Hepatocyte (in vitro differentiated cells): Measurements from ENCODE around the gene ADAMTS2. TPM values are rescaled to one million over a fixed set of nuclear protein-coding genes. Genes with fewer than 3 reads are reported as not detected.

ENCODE experiments used
- DNase-seq: peaks from one replicate; pipeline ENCODE4 v3.0.0-alpha.2; 2016; ENCODE audit warnings: low spot score
- H2AFZ ChIP-seq: fragments of 200-600 bp; sonication (generic); 2 replicates; pipeline ENCODE4 v1.6.0; 2016; ENCODE audit warnings: antibody characterized with exemption, mild to moderate bottlenecking
- H3K27ac ChIP-seq: fragments of 200-600 bp; sonication (generic); 2 replicates; pipeline ENCODE4 v1.5.1; 2016; ENCODE audit warnings: mild to moderate bottlenecking
- H3K27me3 ChIP-seq: fragments of 200-600 bp; sonication (generic); 2 replicates; pipeline ENCODE4 v1.6.1; 2016
- H3K36me3 ChIP-seq: fragments of 200-600 bp; sonication (generic); replicated peaks from 2 replicates; pipeline ENCODE4 v1.5.1; 2016; ENCODE audit warnings: low read depth; ENCODE audit not compliant: insufficient read depth
- H3K4me1 ChIP-seq: fragments of 200-600 bp; sonication (generic); 2 replicates; pipeline ENCODE4 v1.5.1; 2016; ENCODE audit warnings: mild to moderate bottlenecking, moderate library complexity; ENCODE audit not compliant: insufficient read depth
- H3K4me2 ChIP-seq: fragments of 200-600 bp; sonication (generic); 2 replicates; pipeline ENCODE4 v1.6.0; 2016
- H3K4me3 ChIP-seq: fragments of 200-600 bp; sonication (generic); 2 replicates; pipeline ENCODE4 v1.5.1; 2016; ENCODE audit warnings: mild to moderate bottlenecking
- H3K79me2 ChIP-seq: fragments of 200-600 bp; sonication (generic); 2 replicates; pipeline ENCODE4 v1.6.0; 2017; ENCODE audit warnings: mild to moderate bottlenecking
- H3K9me2 ChIP-seq: fragments of 200-600 bp; sonication (generic); replicated peaks from 2 replicates; pipeline ENCODE4 v1.6.0; 2017; ENCODE audit warnings: mild to moderate bottlenecking; ENCODE audit not compliant: insufficient read depth
- H3K9me3 ChIP-seq: fragments of 200-600 bp; sonication (generic); 2 replicates; pipeline ENCODE4 v1.5.1; 2016; ENCODE audit warnings: low read depth, mild to moderate bottlenecking
- H4K20me1 ChIP-seq: fragments of 200-600 bp; sonication (generic); 2 replicates; pipeline ENCODE4 v1.6.0; 2016; ENCODE audit warnings: mild to moderate bottlenecking; ENCODE audit not compliant: insufficient read depth, poor library complexity, severe bottlenecking
- CTCF ChIP-seq: fragments of 200-600 bp; sonication (generic); IDR thresholded peaks from 2 replicates; pipeline ENCODE4 v1.5.1; 2016; ENCODE audit warnings: antibody characterized with exemption, mild to moderate bottlenecking; ENCODE audit not compliant: poor library complexity
- EZH2 ChIP-seq: fragments of 200-600 bp; sonication (generic); IDR thresholded peaks from 2 replicates; pipeline ENCODE4 v1.6.1; 2016; ENCODE audit warnings: antibody characterized with exemption, mild to moderate bottlenecking, borderline replicate concordance
- EZH2phosphoT487 ChIP-seq: fragments of 200-600 bp; sonication (generic); IDR thresholded peaks from one replicate; pipeline ENCODE4 v1.6.1; 2018; ENCODE audit warnings: antibody characterized with exemption, mild to moderate bottlenecking, low read depth, moderate library complexity; ENCODE audit not compliant: unreplicated experiment, severe bottlenecking
- WGBS: methylation state at CpG from one replicate; pipeline ENCODE4 v1.1.6; 2016; ENCODE audit warnings: low lambda C conversion rate; ENCODE audit errors: missing lambda C conversion rate; 5-methylcytosine and 5-hydroxymethylcytosine counted together
- polyA plus RNA-seq: library from polyadenylated mRNA; unstranded; fragments of >200 nt; fragmentation: Nextera tagmentation; extraction: Ambion mirVana; gene quantifications from 2 replicates; pipeline ENCODE4 v1.2.1, GENCODE V29; 2016
- total RNA-seq: library from RNA; depleted of rRNA; stranded (reverse); fragments of >200 nt; gene quantifications from 2 replicates; pipeline ENCODE4 v1.2.3, GENCODE V29; 2014

ADAMTS2 gene
- total and polyA plus RNA-seq, 2 experiments from 2014 or later: 55.4 to 78.8 TPM

- no peaks in the 10 kb centered on the region for H3K79me2 ChIP-seq
- WGBS: 95% methylated on average over 16 of the region's 17 CpGs
- H3K27me3 ChIP-seq: no peaks in the 10 kb centered on the region
- no peak for TF ChIP-seq CTCF
- no peak for TF ChIP-seq EZH2phosphoT487
- TF ChIP-seq EZH2: no peak
- no peak overlapping the region for H2AFZ ChIP-seq
- no peaks in the 10 kb centered on the region for H4K20me1 ChIP-seq
- no peaks in the 10 kb centered on the region for H3K4me1 ChIP-seq
- DNase-seq: no peak
- no peak overlapping the region for H3K4me2 ChIP-seq
- no peaks in the 10 kb centered on the region for H3K9me2 ChIP-seq
- no peaks in the 10 kb centered on the region for H3K36me3 ChIP-seq
- H3K4me3 ChIP-seq: no peak overlapping the region
- H3K9me3 ChIP-seq: no peaks in the 10 kb centered on the region
- no peak overlapping the region for H3K27ac ChIP-seq
These were observed 190.8 kb downstream of the ADAMTS2 start for GRCh38 chr5:179154346-179154990.

GRCh38 chr5:179153921-179154345 is 191.3 kb downstream of the ADAMTS2 start:
- H3K9me2 ChIP-seq: no peaks in the 10 kb centered on the region
- no peaks in the 10 kb centered on the region for H3K36me3 ChIP-seq
- no peaks in the 10 kb centered on the region for H3K27me3 ChIP-seq
- no peak overlapping the region for H3K4me2 ChIP-seq
- no peaks in the 10 kb centered on the region for H3K4me1 ChIP-seq
- DNase-seq: no peak
- H3K27ac ChIP-seq: no peak overlapping the region
- no peaks in the 10 kb centered on the region for H3K9me3 ChIP-seq
- H3K4me3 ChIP-seq: no peak overlapping the region
- no peaks in the 10 kb centered on the region for H4K20me1 ChIP-seq
- 93% methylated on average over 13 of the region's 22 CpGs for WGBS
- H3K79me2 ChIP-seq: no peaks in the 10 kb centered on the region
- no peak overlapping the region for H2AFZ ChIP-seq
- TF ChIP-seq EZH2: no peak
- no peak for TF ChIP-seq CTCF
- no peak for TF ChIP-seq EZH2phosphoT487

GRCh38 chr5:179153341-179153901 is 191.8 kb downstream of the ADAMTS2 start:
- Histone ChIP-seq H3K4me3 (no peak overlapping the region), H3K4me2 (no peak overlapping the region), H3K79me2 (no peaks in the 10 kb centered on the region), H2AFZ (no peak overlapping the region), H4K20me1 (no peaks in the 10 kb centered on the region), H3K27me3 (no peaks in the 10 kb centered on the region), H3K9me3 (no peaks in the 10 kb centered on the region), H3K36me3 (no peaks in the 10 kb centered on the region), H3K27ac (no peak overlapping the region), H3K9me2 (no peaks in the 10 kb centered on the region), H3K4me1 (no peaks in the 10 kb centered on the region)
- DNase-seq: no peak
- no peak for TF ChIP-seq EZH2phosphoT487
- TF ChIP-seq CTCF: no peak
- no peak for TF ChIP-seq EZH2
- 97% methylated on average over 24 of the region's 24 CpGs for WGBS
